GM21447 (cell line): ENCODE measurements around the gene NRG2.

ENCODE experiments used
- ATAC-seq: cut with Tn5 transposase; IDR thresholded peaks from one replicate; pipeline ENCODE4 v1.9.1; 2021; ENCODE audit not compliant: unreplicated experiment

NRG2 gene

DNA sequence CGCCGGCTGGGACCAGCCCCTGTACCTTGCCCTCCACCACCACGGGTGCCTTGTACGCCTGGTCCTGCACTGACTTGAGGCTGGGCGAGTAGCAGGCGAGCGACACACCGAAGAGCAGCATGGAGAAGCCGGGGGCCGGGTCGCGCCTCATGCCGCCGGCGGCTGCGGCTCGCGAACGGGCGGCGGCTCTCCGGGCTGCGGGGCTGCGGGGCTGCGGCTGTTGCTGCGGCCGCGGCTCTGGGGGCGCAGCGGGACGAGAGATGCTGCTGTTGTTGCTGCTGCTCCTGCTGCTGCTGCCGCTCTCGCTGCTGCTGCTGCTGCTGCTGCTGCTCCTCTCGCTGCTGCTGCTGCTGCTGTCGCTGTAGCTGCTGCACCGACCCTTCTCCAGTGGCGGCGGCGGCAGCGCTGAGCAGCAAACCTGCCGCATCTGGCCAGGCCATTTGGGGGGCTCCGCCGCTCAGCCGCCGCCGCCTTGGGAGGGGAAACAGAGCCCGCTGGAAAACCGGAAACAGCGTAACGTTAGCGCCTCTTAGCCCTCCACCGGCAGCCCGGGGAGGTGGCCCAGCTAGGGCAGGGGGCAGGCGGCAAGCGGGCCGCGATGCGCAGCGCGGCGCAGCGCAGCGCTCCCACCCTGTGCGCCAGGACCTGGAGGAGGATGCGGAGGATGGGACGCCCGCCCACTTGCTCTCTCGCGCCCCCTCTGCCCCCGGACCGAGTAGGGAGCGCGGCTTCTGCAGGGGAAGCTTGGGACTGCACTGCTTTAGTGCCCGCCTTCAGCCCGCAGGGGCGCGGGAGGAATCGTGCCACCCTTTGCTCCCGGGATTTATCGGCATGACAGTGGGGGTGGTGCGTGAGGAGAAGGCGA lies at the start of gene NRG2:
Gene NRG2, minus strand, starts transcription at position 657 of the 865 bp plus-strand sequence.
- ATAC-seq, result peak; percentile 73

DNA sequence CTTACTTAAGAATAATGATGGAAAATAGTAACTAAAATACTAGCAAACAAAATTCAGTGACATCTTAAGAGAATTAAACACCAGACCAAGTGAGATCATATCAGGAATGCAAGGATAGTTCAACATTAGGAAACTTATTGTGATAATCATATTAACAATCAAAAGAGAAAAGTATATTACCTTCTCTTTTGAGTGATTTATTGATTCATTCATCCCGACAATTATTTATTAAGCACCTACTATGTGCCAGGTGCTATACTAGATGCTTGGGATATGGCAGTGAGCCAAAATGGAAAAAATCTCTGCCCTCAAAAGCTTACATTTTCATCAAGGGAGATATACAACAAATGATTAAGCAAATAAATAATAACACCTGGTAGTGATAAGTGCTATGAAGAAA lies 47.2 kb upstream of the NRG2 start:
- no peak for ATAC-seq

DNA sequence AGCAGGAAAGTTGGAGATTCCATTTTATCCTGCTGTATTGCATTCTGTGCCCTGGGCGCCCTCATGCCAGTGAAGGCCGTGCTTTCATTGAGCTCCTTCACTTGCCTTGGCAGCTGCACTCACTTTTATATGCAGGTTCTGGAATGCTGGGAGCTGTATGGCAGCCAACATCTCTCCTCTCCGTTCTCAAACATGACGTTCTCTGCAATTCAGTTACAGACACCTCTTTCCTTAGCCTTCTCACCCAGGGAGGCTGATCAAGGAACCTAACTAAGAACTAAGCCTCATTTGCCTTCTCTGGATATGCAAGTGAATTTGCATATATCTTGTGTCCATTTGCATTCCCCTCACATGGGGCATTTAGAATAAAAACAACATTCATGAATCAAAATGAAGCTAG lies 41.4 kb upstream of the NRG2 start:
- no peak for ATAC-seq

DNA sequence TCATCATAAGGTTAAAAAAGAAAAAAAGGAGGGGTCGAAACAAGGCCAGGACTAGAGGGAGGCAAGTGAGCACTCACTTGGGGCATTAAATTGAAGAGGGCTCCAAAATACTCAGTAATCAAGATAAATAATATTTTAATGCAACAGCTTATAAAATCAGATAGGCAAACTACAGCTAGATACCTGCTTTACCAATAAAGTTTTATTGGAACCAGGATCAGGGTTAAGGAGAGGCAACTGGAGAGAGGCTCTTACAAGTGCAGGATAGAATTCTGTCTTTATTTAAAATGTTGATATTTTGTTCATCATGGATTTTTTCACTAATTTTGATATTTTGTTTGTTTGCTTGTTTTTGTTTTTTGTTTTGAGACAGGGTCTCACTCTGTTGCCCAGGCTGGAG lies 40.6 kb upstream of the NRG2 start:
- no peak for ATAC-seq

DNA sequence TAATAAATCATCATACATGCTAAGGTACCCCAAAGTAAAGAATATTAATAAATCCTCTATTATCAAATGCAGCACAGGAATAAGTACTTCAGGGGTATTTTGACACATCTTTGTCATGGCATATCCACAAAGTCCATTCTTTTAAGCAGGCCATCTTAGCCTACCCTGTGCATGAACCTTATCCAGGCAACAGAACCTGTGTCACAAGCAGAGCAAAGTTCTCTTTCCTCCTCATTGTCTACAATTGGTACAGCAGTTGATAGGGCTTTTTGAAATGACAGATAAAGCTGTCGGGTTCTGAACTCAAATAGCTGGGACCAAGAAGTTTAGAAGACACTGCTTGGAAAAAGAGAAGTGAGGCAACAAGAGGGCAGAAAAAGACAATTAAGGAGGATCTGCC lies 40.0 kb upstream of the NRG2 start:
- no peak for ATAC-seq

DNA sequence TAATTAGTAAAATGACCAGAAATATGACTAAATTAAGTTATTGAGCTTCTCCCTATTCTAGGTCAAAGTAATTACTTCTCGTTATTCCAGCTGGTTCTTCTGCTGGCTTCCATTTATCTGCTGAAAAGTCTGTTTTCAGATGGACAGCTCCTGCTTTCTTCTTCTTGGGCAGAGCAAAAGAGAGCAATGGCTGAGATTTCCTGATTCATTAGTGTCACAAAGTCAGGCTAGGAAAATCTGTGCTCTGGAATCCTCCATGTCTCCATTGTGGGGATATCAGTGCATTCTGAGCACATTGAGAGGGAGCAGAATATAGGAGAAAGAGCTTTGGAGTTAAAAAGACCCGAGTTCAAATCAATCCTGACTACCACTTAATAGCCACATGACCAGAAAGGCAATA lies 33.7 kb upstream of the NRG2 start:
- no peak for ATAC-seq

DNA sequence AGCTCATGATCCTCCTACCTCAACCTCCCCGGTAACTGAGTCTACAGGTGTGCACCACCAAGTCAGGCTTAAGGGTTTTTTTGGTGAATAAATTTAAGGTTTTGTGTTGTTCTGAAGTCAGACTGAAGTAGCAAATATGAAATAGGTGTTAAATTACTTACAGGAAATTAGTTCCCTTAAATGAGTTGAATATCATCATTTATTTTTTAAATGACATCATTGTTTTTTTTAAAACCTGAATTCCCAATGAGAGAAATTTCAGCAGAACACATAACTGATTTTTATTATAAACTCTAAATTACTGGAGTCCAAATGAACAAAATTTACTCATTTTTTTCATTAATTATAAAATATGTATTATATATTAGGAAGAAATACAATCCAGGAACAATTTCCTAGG lies 33.0 kb upstream of the NRG2 start:
- no peak for ATAC-seq

DNA sequence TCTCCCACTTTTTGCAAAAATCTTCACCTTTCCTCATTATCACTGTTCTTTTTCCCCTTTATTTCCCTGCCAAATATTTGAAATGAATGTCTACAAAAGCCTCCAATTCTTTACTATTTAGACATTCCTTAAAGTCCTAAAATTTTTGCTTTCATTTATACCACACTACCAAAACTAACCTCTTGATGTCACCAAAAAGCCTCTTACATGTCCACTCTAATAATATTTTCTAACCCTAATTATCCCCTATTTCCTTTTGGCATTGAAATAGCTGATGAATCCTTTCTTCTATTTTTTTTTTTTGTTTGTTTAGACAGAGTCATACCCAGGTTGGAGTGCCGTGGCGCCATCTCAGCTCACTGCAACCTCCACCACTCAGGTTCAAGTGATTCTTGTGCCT lies 32.3 kb upstream of the NRG2 start:
- ATAC-seq, result no peak

DNA sequence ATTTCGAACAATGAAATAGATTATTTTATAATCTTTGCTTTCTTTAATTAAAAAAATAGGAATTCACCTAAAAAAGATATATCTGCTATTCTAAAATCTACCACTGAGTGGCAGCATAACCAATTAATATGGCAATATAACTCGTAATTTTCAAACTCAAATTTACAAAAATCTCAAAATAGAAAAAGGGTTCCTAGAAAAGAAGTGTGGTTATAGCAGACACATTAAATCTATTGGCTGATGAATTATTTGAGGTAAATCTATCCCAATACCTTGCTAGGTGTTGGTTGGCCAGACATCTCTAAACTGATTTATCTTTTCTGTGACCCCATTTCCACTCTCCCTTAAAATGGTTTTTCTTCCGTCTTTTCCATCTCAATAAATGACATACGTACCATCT lies 30.2 kb upstream of the NRG2 start:
- no peak for ATAC-seq

DNA sequence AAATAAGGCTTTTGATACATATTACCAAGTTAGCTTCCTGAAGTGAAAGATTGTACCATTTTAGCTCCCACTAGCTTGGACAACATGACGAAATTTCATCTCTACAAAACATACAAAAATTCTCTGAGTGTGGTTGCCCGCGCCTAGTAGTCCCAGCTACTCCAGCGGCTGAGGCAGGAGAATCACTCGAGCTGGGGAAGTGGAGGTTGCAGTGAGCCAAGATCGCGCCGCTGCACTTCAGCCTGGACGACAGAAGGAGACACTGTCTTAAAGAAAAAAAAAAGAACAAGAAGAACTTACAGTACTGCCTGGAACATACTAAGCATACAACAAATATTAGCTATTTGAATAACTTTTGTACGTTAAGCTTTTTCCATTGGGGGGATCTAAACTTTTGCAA lies 29.7 kb upstream of the NRG2 start:
- ATAC-seq, result no peak

DNA sequence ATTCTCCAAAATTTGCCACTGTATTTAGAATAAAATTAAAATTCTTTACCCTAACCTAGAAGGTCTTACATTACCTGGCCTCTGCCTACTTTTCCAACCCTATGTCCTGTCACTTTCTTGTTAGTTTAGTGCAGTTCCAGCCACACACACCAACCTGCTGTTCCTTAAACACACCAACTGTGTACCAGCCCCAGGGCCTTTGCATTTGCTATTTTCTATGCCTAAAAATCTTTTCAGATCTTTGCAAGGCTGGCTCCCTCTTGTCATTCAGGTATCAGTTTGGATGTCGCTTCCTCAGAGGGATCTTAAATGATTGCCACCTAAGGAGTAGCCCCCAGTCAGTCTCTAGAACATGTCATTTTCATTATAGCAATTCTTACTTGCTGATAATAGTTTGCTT lies 17.7 kb upstream of the NRG2 start:
- no peak for ATAC-seq

DNA sequence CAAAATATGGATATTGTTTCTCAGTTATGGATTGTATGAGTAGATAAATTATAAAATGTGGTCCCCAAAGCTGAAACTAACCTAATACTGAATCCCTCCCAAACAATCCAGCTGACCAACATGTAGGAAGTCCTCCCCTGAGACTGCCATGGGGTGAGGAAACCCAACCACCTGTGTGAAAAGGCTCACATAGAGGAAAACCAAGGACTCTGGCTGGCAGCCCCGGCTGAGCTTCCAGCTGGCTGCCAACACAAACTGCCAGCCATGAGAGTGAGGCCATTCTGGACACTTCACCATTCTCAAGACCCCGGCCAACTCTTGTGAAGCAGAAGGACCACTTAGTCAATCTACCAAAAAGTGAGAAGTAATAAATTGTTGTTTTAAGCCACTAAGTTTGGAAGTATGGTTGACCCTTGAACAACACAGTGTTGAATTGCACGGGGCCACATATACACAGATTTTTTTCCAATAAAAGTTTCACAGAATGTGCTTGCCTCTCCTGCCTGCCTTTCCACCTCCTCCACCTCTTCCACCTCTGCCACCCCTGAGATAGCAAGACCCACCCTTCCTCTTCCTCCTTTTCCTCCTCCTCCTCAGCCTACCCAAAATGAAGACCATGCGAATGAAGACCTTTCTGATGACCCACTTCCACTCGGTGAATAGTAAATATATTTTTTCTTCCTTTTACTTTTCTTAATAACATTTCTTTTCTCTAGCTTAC lies 15.3 kb upstream of the NRG2 start:
- ATAC-seq, result no peak

DNA sequence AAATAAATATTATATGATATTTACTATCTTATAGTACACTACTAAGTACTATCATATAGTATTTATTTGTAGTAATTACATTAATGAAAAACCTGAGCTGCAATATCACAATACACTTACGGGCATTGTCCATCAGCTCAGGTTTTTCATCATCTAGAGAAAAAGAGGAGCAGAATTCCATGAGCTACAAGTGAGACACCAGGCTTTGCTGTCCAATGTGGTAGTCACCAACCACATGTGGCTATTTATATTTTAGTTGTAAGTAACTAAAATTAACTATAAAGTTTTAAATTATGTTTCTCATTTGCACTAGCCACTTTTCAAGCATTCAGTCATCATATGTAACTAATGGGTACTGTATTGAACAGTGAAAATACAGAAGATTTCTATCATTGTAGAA lies 13.8 kb upstream of the NRG2 start:
- no peak for ATAC-seq

DNA sequence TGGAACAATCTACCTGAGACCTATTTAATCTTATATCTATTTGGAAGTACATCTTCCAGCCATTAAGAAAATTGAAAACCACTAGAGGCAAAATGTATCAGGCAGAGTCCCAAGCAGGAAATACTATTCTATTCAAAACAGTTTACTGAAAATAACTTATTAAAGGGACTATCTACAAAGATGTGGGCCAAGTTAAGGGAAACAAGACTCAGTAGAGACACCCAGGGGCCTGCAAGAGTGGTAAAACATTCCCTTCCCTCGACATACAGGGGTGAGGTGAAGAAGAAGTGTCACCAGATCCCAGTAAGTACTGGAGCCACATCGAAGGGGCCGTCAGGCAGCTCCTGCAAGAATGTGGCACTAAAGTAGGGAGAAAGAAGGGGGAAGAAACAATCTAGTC lies 12.1 kb upstream of the NRG2 start:
- no peak for ATAC-seq

DNA sequence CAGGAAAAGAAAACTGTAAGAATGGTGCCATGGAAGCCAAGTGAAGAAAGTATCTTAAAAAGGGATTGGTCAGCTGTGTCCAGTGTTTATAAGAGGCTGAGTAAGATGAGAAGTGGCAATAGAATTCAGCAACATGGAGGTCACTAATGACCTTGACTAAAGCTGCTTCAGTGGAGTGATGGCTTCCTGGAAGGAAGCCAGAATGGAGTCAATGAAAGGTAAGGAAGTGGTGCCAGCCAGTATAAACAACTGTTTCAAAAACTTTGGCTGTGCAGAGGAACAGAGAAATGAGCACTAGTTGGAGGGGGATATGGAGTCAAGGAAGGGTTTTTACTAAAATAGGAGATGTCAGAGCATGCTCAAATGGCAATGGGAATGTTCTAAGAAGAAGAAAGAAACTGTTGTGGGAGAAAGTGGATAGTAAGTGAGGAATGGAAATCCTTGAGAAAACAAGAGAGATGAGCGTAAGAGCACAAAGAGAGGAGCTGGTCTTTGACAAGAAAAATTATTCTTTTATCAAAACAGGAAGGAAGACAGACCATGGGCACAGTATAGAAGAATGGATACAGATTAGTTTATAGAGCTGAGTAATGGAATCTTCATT lies 11.1 kb upstream of the NRG2 start:
- no peak for ATAC-seq

DNA sequence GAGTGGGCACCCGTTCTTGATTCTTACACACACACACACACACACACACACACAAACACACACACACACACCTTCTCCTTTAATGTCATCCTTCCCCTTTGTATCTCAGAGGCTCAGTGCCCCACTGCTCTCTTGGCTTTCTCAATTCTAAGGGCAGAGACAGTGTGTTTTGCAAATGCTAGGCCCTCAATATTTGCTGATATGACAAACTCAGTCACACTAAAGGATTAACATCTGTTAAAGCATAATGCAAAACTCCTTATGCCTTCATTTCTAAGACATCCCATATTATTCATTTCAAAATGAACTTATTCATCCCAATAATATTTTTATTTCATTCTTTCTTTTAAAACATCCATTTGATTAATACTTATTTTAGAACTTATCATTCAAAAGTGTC lies 8.9 kb upstream of the NRG2 start:
- ATAC-seq, result no peak

DNA sequence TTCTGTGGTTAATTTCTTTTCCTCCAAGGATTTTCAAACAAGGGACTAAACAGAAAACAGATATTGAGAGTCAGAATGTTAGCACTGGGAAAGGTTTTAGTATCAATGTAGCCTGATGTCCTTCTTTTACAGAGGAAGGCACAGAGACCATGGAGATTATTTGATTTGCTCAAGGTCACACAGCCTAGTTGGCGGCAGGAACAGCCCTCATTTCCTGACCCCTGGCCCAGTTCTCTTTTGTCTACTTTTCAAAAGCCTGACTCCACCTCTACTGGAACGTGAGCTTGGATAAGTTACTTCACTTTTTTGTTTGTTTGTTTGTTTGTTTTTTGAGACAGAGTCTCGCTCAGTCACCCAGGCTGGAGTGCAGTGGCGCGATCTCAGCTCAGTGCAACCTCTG lies 6.6 kb upstream of the NRG2 start:
- ATAC-seq, result no peak

DNA sequence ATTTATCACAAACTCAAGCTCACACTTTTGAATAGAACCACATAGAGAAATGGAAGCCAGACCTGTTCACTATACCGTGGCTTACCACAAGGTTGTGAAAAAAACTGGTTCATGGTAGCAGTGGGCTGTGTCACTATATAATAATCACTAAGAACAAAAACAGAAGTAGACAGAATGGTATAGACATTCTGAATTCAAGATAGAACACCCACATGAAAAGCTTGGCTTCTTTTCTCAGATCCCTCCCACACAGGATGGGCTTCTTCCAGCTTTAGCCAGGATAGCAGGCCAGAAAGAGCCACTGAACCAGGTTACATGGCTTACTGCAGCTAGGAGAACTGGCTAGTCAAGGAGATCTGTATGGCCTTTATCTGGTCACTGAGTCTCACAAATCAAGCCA lies 6.1 kb upstream of the NRG2 start:
- ATAC-seq, result no peak

DNA sequence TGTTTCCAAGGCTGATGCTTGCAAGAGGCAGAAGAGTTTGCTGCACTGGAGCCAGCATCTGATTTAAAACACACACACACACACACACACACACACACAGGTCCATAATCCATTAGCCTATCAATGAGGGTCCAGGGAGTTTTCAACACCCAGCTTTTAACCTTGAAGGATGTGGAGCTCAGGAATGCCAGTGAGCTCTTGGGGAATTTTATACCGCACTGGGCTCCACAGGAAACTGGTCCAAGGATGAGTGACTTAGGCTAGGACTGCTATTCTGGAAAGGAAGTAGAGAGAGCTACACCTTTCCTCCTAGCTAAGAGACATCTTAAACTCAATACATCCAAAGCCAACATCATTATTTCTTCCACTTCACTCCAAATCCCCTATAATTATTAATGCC lies 942 bp upstream of the NRG2 start:
- no peak for ATAC-seq

DNA sequence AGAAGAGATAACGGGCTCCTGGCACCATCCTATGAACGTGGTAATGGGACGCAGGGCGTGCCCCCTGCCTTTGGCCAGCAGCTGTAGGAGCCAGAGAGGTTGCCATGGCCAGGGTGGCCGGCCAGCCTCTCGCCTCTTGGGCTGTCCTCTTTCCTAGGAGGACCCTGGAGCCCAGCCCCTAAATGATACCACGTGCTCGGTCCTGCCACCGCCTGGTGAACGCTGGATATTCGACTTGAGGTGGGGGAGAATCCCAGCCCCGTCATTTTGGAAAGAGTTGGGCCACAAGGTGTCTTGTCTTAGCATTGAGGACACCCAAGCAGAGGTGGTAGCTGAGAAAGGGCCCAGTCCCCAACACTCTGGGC lies 391 bp upstream of the NRG2 start:
- ATAC-seq, result peak; percentile 12

DNA sequence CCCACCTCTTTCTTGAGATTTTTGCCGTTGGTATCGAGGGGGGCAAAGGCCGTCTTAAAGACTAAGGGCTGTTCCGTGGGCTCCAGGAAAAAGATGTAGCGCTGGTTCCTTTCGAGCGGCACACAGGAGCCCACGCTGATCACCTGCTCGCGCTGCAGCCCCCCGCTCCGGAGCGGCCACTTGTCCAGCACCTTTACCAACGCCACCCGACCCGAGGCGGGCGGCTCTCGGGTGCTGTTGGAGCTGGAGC lies 781 bp downstream of the NRG2 start:
- ATAC-seq, result no peak
